Endothelial cell (in vitro differentiated cells): ENCODE data around the gene STX1B. TPM values are rescaled to one million over a fixed set of nuclear protein-coding genes. Genes with fewer than 3 reads are reported as not detected.
A peak's percentile ranks its signal among the peaks of the same experiment; 100 is the strongest.

Source experiments
- DNase-seq: peaks from one replicate; pipeline ENCODE4 v3.0.0; 2021; ENCODE audit warnings: low spot score
- H3K27ac Mint-ChIP-seq: one replicate; pipeline ENCODE4 v1.8.0; 2021; ENCODE audit warnings: mixed read lengths, inconsistent platforms; ENCODE audit not compliant: unreplicated experiment
- H3K27me3 Mint-ChIP-seq: one replicate; pipeline ENCODE4 v1.8.0; 2021; ENCODE audit warnings: mild to moderate bottlenecking, moderate library complexity, mixed read lengths, inconsistent platforms; ENCODE audit not compliant: unreplicated experiment
- H3K36me3 Mint-ChIP-seq: one replicate; pipeline ENCODE4 v1.8.0; 2021; ENCODE audit warnings: mild to moderate bottlenecking, low read depth, mixed read lengths, inconsistent platforms; ENCODE audit not compliant: unreplicated experiment
- H3K4me1 Mint-ChIP-seq: one replicate; pipeline ENCODE4 v1.8.0; 2021; ENCODE audit warnings: mild to moderate bottlenecking, mixed read lengths, inconsistent platforms; ENCODE audit not compliant: unreplicated experiment
- H3K4me3 Mint-ChIP-seq: one replicate; pipeline ENCODE4 v1.8.0; 2021; ENCODE audit warnings: mild to moderate bottlenecking, mixed read lengths, inconsistent platforms; ENCODE audit not compliant: unreplicated experiment
- H3K9me3 Mint-ChIP-seq: one replicate; pipeline ENCODE4 v1.8.0; 2021; ENCODE audit warnings: mixed read lengths, inconsistent platforms; ENCODE audit not compliant: unreplicated experiment
- total RNA-seq: library from RNA; stranded (reverse); fragmentation: NEBNext Ultra II Directional; extraction: Animal tissue kit (Norgen Biotek cat#: 25700); gene quantifications from one replicate; pipeline ENCODE4 v1.2.1, GENCODE V29; 2021; ENCODE audit not compliant: unreplicated experiment
- TF ChIP-seq, protein P1 (sequence below): fragments of 200-600 bp; sonication (generic); IDR thresholded peaks from one replicate; pipeline ENCODE4 v1.5.0; 2021; ENCODE audit warnings: antibody characterized with exemption; ENCODE audit not compliant: unreplicated experiment

STX1B gene
- total RNA-seq, 1 donor from 2014 or later, result 5.5 TPM

DNA sequence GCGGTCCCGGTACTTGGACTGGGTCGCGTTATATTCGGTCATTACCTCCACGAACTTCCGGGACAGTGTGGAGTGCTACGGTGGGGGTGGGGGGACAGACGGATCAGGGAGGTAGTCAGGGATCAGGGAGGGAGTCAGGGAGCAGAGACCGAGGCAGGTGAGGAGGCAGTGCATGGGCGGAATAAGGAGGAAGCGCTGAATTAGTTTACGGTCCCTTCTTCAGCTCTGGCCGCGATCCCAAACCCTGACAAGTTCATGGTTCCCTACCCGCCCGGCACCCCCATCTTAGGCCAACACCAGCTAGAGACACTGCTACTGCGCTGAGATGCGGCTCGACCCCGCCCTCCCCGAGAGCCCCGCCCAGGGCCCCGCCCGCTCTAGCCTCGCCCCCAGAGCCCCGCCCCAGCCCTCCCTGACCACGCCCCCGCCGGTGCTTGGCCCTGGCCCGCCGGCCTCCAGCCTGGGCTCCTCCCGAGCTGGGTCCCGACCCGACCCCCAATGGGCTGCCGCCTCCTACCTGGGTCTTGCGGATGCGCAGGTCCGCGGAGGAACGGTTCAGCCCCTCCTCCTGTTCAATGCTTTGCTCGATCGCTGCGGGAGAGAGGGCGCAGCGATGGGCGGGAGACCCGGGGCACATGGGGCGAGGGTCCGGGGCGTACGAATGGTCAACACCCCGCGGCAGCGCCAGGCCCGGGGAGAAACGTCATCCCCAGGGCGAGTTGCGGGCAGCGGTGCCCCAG lies 13.3 kb downstream of the STX1B start:
- H3K4me3 Mint-ChIP-seq, result peak overlapping the region; percentile 76
- H3K27me3 Mint-ChIP-seq, result peaks cover 8% of the 10 kb centered on the region
- H3K27ac Mint-ChIP-seq, result no peak overlapping the region
- H3K36me3 Mint-ChIP-seq, result peaks cover 3% of the 10 kb centered on the region
- peaks cover 3% of the 10 kb centered on the region for H3K4me1 Mint-ChIP-seq
- TF ChIP-seq, protein P1, sequence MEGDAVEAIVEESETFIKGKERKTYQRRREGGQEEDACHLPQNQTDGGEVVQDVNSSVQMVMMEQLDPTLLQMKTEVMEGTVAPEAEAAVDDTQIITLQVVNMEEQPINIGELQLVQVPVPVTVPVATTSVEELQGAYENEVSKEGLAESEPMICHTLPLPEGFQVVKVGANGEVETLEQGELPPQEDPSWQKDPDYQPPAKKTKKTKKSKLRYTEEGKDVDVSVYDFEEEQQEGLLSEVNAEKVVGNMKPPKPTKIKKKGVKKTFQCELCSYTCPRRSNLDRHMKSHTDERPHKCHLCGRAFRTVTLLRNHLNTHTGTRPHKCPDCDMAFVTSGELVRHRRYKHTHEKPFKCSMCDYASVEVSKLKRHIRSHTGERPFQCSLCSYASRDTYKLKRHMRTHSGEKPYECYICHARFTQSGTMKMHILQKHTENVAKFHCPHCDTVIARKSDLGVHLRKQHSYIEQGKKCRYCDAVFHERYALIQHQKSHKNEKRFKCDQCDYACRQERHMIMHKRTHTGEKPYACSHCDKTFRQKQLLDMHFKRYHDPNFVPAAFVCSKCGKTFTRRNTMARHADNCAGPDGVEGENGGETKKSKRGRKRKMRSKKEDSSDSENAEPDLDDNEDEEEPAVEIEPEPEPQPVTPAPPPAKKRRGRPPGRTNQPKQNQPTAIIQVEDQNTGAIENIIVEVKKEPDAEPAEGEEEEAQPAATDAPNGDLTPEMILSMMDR, result no peak
- H3K9me3 Mint-ChIP-seq, result no peaks in the 10 kb centered on the region
- peak; percentile 56 for DNase-seq

- H3K36me3 Mint-ChIP-seq, result peaks cover 3% of the 10 kb centered on the region
- H3K27ac Mint-ChIP-seq, result no peak overlapping the region
- DNase-seq, result no peak
- H3K9me3 Mint-ChIP-seq, result no peaks in the 10 kb centered on the region
- H3K27me3 Mint-ChIP-seq, result peaks cover 10% of the 10 kb centered on the region
- H3K4me3 Mint-ChIP-seq, result peak overlapping the region; percentile 76
- H3K4me1 Mint-ChIP-seq, result peaks cover 3% of the 10 kb centered on the region
- TF ChIP-seq, protein P1, result no peak
Observed at GRCh38 chr16:30996324-30996984, 14.0 kb downstream of the STX1B start.

- no peak for DNase-seq
- Mint-ChIP-seq H3K4me1 (peaks cover 3% of the 10 kb centered on the region), H3K4me3 (peak overlapping the region; percentile 53), H3K9me3 (no peaks in the 10 kb centered on the region), H3K27me3 (peaks cover 10% of the 10 kb centered on the region), H3K27ac (no peak overlapping the region), H3K36me3 (peaks cover 3% of the 10 kb centered on the region)
- TF ChIP-seq, protein P1, result no peak
Observed at GRCh38 chr16:30995927-30996323, 14.5 kb downstream of the STX1B start.

- DNase-seq, result no peak
- Mint-ChIP-seq H3K4me3 (no peak overlapping the region), H3K36me3 (peaks cover 3% of the 10 kb centered on the region), H3K27me3 (peaks cover 8% of the 10 kb centered on the region), H3K27ac (peak overlapping the region; percentile 63), H3K4me1 (peaks cover 3% of the 10 kb centered on the region), H3K9me3 (no peaks in the 10 kb centered on the region)
- TF ChIP-seq, protein P1, result no peak
Observed at GRCh38 chr16:30992931-30993816, 17.3 kb downstream of the STX1B start.
